ENCODE measurements around the gene NKAIN2.

- TF ChIP-seq, protein P1, sequence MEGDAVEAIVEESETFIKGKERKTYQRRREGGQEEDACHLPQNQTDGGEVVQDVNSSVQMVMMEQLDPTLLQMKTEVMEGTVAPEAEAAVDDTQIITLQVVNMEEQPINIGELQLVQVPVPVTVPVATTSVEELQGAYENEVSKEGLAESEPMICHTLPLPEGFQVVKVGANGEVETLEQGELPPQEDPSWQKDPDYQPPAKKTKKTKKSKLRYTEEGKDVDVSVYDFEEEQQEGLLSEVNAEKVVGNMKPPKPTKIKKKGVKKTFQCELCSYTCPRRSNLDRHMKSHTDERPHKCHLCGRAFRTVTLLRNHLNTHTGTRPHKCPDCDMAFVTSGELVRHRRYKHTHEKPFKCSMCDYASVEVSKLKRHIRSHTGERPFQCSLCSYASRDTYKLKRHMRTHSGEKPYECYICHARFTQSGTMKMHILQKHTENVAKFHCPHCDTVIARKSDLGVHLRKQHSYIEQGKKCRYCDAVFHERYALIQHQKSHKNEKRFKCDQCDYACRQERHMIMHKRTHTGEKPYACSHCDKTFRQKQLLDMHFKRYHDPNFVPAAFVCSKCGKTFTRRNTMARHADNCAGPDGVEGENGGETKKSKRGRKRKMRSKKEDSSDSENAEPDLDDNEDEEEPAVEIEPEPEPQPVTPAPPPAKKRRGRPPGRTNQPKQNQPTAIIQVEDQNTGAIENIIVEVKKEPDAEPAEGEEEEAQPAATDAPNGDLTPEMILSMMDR (IDR thresholded peaks at IDR 0.05; ENCODE audit: insufficient read depth, low read length, poor library complexity, severe bottlenecking), result no peak
- no peak for TF ChIP-seq EZH2phosphoT487 (conservative IDR thresholded peaks at IDR 0.05; ENCODE audit: low read length)
These were observed 1.3 kb downstream of the NKAIN2 start for GRCh38 chr6:123804787-123805540.
